AG09309 (cell line): Measurements from ENCODE around the gene TNNI3K.

Source experiments
- DNase-seq: peaks from one replicate; pipeline ENCODE4 v3.0.0-alpha.2; 2010; ENCODE audit warnings: low read depth
- H3K4me3 ChIP-seq: 2 replicates; pipeline ENCODE4 v1.5.1; 2011; ENCODE audit warnings: mild to moderate bottlenecking, low read depth, low read length, moderate library complexity; ENCODE audit not compliant: control insufficient read depth
- TF ChIP-seq, protein P1 (sequence below): IDR thresholded peaks from 2 replicates; pipeline ENCODE4 v1.5.1; 2011; ENCODE audit warnings: mild to moderate bottlenecking, low read depth, low read length, inconsistent platforms; ENCODE audit not compliant: insufficient read depth, control insufficient read depth; ENCODE audit errors: missing control alignments

Gene TNNI3K

GRCh38 chr1:74463333-74463988 is 228.3 kb downstream of the TNNI3K start:
- TF ChIP-seq, protein P1, sequence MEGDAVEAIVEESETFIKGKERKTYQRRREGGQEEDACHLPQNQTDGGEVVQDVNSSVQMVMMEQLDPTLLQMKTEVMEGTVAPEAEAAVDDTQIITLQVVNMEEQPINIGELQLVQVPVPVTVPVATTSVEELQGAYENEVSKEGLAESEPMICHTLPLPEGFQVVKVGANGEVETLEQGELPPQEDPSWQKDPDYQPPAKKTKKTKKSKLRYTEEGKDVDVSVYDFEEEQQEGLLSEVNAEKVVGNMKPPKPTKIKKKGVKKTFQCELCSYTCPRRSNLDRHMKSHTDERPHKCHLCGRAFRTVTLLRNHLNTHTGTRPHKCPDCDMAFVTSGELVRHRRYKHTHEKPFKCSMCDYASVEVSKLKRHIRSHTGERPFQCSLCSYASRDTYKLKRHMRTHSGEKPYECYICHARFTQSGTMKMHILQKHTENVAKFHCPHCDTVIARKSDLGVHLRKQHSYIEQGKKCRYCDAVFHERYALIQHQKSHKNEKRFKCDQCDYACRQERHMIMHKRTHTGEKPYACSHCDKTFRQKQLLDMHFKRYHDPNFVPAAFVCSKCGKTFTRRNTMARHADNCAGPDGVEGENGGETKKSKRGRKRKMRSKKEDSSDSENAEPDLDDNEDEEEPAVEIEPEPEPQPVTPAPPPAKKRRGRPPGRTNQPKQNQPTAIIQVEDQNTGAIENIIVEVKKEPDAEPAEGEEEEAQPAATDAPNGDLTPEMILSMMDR, result no peak
- peak; percentile 27 for DNase-seq

GRCh38 chr1:74464037-74464436 is 228.8 kb downstream of the TNNI3K start:
- TF ChIP-seq, protein P1, result no peak
- H3K4me3 ChIP-seq, result no peak overlapping the region
- DNase-seq, result no peak

More at GRCh38 chr1:74463333-74463988, 228.3 kb downstream of the TNNI3K start:
- no peak overlapping the region for H3K4me3 ChIP-seq

GRCh38 chr1:74465193-74465681 is 230.1 kb downstream of the TNNI3K start:
- H3K4me3 ChIP-seq, result no peak overlapping the region
- DNase-seq, result no peak
- TF ChIP-seq, protein P1, result no peak

- DNase-seq, result no peak
- H3K4me3 ChIP-seq, result no peak overlapping the region
- TF ChIP-seq, protein P1, result no peak
Observed at GRCh38 chr1:74467786-74468377, 232.7 kb downstream of the TNNI3K start.

DNA sequence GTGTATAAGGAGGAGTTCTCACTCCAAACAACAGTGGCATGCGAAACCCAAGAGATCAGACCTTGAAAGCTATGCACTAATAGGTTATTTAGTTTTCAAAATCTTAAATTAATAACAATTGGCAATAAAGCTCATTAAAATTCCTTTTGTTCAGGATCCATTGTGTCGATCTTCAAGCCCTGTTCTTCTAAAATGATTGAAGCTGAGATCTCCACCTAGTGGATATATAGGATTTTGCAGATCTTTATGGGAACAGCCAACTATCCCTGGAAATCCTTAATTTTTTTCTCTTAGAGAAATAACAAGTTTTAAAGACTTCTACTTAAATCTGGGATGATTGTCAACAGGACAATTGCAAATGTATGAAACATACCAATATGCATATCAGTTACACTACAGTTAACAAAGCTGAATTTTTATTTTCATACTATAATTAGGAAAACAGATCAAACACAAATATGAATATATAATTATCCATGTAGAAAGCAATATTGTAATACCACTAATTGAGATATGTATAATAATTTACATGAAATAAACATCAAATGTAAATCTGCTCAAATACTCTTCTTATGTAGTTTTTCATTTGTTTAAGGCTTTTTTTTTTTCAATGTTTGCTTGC is 233.9 kb downstream of the TNNI3K start:
- DNase-seq, result peak; percentile 13
- no peak overlapping the region for H3K4me3 ChIP-seq
- TF ChIP-seq, protein P1, result peak; percentile 54

- DNase-seq, result no peak
- no peak overlapping the region for H3K4me3 ChIP-seq
- TF ChIP-seq, protein P1, result no peak
Observed at GRCh38 chr1:74470251-74470650, 235.1 kb downstream of the TNNI3K start.
